Kidney tubule cell (primary cell): ENCODE data around the gene ZNF138.
A peak's percentile ranks its signal among the peaks of the same experiment; 100 is the strongest.
"Not testable (repeated sequence)": the region's sequence is repeated elsewhere in the genome, so short reads cannot be mapped to it uniquely, and the experiment has no call there.

Source experiments
- DNase-seq: peaks from one replicate; pipeline ENCODE4 v3.0.0-alpha.2; 2018; ENCODE audit warnings: low spot score

ZNF138 gene

DNA sequence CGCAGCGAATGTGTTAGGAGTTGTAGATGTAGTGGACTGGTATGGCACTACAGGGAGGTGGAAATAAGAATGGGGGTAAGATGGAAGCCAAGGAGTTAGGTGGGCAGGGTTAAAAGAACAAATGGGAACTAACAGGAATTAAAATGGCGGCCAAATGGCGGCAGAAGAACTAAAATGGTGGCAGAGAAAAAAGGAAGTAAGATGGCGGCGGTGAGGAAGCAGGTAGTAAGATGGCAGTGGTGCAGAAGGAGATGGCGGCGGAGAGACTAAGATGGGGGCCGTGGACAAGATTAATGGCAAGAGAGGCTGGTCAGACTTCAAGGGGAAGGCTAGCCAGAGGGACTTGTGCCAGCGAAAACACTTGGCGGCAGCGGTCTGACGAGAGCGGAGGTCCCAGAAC lies 44.5 kb downstream of the ZNF138 start:
- DNase-seq = no peak

DNA sequence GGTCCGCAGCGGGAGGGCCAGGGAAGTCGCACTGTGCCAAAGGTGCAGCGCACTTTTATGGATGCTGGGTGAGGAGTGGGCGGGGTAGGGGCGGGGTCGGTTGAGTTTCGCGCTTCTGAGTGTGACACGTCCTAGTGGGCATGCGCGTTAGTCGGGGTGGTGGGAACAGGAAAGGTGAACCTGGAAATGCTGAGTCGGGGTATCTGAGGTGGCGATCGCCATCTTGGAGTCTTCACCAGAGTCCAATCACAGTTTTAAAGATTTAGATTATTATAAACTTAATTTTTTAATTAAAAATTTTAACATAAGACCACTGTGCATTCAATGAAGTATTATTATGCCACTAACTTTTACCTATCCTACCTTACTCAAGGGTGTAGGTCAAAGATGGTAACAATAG lies 45.7 kb downstream of the ZNF138 start:
- no peak for DNase-seq

DNA sequence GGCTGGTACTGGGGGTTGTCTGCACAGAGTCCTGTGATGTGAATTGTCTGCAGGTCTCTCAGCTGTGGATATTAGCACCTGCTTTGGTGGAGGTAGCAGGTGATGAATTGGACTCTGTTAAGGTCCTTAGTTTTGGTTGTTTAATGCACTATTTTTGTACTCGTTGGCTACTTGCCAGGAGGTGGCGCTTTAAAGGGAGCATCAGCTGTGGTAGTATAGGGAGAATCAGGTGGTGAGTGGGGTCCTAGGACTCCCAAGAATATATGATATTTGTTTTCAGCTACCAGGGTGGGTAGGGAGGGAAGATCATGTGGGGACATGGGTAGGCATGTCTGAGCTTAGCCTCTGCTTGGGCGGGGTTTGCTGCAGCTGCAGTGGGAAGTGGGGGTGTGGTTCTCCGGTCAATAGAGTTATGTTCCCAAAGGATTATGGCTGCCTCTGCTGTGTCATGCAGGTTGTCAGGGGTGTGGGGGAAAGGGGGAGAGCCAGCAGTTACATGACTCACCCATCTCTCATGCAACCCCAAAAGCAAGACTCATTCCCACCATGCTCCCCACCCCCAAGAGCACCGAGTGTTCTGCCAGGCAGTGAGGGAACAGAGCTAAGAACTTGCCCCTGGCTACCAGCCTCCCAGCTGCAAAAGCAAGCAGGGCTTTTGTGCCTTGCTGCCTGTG lies 55.2 kb downstream of the ZNF138 start:
- DNase-seq = peak; percentile 24

DNA sequence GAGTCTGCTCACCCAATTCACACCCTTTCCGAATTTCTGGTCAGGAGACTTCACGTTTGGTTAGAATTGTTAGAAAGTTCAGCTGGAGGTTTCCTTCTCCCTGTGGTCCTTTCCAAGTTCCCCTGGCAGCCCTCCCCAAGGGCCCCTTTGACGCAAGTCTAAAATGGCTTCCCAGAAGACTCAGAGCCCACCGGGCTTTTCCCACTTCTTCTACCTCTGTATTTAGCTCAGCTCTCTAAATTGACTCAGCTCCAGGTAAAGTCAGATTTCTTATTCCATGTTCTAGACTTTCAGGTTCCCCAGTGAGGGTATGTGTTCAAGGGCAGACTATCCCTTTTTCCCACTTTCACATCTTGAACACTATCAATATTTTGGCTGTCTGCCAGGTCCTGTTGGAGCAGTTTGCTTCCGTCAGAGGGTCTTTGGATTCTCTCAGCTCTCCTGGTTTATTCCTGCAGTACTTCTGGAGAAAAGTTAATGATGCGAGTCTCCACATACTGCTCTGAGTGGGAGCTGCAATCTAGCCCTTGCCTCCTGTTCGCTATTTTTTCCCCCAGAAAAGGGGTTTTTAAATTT lies 55.8 kb downstream of the ZNF138 start:
- DNase-seq = no peak

DNA sequence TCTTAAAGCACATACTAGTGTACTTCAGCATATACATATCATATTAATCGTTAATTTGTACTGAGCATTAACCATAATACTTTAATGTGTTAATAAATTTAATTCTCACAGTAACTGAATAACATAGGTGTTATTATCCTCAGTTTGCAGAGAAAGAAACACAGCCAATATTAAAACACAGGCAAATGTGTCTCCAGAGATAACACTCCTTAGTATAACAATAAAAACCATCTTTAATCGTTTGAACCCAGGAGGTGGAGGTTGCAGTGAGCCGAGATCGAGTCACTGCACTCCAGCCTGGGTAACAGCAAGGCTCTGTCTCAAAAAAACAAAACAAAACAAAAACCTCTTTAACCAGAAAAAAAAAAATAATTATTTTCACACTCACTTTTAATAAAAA lies 59.5 kb downstream of the ZNF138 start:
- DNase-seq = no peak

DNA sequence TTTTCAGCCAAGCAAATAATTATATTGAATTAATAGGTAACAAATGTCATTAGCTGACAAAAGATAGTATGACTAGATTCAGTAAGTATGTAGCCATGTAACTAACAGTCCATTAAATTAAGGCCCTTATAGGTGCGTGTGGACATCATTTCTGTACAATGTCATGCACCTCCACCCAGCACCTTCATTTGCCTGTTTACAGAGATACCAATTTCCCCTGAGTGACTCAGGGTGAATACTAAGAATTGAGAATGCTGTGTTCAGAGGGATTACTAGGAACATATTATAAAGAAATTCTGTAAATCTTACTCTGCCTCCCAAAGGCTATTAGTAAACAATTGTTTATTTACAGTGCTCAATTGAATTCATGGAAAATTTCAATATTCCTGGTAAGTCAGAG lies 60.7 kb downstream of the ZNF138 start:
- no peak for DNase-seq

DNA sequence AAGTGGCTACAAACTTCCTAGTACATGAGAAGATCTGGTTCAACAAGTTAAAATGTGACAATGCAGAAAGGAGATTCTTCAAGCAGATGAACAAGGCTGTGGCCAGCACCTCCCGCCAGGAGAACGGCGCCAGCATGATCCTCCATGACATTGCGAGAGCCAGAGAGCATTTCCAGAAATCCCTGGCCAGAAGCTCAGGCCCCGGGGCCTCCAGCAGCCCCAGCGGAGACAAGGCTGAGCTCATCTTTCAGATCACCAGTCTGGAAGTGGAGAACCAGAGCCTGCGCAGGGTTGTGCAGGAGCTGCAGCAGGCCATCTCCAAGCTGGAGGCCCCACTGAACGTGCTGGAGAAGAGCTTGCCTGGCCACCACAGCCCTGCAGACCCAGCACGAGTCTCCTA lies 68.8 kb downstream of the ZNF138 start:
- DNase-seq = no peak

DNA sequence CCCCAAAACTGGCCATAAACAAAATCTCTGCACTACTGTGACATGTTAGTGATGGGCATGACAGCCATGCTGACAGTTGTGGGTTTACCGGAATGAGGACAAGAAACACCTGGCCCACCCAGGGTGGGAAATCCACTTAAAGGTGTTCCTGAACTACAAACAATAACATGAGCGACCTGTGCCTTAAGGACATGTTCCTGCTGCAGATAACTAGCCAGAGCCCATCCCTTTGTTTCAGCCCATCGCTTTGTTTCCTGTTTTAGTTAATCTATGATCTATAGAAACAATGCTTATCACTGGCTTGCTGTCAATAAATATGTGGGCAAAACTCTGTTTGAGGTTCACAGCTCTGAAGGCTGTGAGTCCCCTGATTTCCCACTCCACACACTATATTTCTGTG lies 69.3 kb downstream of the ZNF138 start:
- DNase-seq = not testable (repeated sequence)

DNA sequence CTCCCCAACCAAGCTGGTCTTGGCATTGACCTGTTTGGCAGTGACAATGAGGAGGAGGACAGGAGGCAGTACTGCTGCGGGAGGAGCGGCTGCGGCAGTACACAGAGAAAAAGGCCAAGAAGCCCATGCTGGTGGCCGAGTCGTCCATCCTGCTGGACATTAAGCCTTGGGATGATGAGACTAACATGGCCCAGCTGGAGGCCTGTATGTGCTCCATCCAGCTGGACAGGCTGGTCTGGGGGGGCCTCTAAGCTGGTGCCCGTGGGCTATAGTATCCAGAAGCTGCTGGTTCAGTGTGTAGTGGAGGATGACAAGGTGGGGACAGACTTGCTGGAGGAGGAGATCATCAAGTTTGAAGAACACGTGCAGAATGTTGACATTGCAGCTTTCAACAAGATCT lies 69.7 kb downstream of the ZNF138 start:
- no peak for DNase-seq

DNA sequence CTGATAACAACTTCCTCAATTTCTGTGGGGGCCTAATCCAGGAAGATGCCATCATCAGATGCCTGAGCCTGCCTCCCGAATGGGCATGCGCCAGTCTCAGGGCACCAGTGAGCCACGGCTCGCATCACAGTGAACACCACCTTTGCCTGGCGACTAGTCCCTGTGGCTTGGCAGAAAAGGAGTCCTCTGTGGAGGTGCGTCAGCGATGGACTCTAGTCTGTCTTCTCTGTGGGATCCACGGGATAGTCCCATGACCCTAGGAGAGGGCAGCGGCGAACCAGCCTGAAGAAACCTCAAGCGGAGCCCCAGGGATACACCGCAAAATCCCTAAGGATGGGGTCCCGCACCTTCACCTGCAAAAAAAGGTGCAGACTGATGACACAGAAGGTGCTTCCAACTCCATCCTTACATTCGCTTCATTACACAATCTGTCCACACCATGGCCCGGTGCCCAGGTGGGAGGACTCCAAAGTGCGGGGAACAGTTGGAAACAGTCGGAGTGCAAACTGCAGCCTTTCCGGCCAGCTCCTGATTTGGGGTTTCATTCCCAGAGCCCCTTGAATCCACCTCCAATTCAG lies 73.7 kb downstream of the ZNF138 start:
- DNase-seq = no peak

DNA sequence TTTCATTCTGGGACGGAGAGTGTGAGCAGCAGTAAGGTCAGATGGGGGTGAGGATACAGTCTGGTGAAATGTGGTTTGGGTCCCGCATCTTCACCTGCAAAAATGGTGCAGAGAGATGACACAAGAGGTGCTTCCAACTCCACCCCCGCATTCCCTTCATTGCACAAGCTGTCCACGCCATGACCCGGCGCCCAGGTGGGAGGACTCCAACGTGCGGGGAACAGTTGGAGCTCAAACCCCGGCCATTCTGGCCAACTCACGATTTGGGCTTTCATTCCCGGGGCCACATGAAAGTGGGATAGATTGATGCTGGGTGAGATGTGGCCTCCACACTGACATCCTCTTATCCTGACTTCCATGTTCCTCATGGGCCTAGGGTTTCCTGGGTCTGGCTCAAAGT lies 74.3 kb downstream of the ZNF138 start:
- DNase-seq = no peak

DNA sequence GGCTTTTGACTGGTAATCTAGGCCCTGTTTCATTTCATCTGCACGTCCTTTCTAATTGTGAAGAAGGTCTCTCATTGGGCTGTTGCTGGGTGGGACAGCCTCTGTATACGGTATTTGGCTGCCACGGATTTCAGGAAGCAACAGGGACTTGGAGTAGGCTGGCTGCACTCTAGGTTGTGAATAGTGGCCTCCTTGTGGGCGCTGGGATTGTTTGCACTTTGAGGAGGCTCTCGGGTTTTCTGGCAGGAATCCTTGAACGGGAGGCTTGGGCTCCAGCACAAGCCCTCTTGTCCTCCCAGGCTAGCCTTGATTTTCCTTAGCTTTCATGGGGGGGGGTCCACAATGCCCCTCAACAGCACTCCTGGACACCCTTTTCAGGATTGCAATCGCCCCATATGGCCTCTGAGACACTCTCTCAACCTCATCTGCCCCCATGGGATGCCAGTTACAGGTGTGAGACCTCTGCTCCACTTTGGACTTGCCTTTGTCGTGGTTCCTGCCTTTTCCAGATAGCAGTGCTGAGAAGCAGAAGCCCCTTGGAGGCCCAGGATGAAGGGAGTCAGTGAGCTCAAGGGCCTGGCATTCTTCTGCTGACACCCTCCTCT lies 75.0 kb downstream of the ZNF138 start:
- DNase-seq = no peak

DNA sequence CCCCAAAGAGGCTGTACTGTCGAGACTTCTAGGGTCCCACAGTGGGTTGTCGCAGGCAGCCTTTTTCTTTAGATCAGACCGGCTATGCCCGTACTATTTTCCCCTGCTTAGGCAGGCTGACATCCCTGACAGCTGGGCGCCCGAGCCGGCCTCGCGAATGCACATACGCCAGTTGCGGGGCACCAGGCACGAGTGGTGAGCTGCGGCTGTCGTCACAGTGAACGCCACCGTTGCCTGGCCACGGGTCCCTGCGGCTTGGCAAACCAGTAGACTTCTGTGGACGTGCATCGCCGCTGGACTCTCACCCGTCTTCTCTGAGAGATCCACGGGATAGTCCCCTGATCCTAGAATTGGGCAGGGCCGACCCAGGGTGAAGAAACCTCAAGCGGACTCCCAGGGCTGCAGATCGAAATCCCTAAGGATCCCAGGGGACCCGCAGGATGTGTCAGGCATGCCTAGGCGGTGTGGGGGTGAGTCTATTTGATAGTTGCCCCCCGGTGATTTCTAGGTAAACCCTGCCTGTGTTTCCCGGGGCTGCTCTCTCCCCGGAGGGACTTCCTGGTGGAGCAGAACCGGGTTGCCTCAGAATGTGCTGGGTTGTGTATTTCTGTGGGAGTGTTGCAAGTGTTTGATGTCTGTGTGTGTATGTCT lies 75.8 kb downstream of the ZNF138 start:
- DNase-seq = no peak

DNA sequence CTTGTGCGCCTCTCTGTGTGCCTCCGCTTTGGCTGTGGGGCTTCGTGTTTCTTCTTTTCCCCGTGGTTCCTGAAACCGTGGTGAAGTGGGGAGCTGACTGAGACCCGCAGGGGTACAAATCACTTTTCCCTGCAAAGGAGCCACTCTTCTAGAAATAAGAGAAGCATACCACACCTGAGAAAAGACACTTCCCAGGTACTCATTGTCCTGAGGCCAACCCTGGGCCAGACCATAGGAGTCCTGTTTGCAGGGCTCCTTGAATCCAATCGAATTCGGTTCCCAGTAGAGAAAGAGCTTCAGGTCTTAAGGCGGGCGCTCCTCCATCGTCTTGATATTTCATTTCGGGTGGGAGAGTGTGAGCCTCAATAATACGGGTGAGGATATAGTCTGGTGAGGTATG lies 76.4 kb downstream of the ZNF138 start:
- DNase-seq = no peak

DNA sequence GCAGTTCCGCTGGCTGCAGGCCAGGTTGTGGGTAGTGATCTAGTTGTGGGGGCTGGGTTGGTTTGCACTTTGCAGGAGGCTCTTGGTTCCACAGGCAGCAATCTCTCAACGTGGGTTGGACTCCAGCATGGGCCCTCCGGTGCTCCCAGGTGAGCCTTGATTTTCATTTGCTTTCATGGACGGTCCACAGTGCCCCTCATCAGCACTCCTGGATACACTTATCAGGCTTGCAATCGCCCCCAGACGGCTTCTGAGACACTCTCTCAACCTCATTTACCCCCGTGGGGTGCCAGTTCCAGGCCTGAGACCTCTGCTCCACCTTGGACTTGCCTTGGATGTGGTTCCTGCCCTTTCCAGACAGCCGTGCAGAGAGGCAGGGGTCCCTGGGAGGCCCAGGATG lies 77.5 kb downstream of the ZNF138 start:
- DNase-seq = no peak

DNA sequence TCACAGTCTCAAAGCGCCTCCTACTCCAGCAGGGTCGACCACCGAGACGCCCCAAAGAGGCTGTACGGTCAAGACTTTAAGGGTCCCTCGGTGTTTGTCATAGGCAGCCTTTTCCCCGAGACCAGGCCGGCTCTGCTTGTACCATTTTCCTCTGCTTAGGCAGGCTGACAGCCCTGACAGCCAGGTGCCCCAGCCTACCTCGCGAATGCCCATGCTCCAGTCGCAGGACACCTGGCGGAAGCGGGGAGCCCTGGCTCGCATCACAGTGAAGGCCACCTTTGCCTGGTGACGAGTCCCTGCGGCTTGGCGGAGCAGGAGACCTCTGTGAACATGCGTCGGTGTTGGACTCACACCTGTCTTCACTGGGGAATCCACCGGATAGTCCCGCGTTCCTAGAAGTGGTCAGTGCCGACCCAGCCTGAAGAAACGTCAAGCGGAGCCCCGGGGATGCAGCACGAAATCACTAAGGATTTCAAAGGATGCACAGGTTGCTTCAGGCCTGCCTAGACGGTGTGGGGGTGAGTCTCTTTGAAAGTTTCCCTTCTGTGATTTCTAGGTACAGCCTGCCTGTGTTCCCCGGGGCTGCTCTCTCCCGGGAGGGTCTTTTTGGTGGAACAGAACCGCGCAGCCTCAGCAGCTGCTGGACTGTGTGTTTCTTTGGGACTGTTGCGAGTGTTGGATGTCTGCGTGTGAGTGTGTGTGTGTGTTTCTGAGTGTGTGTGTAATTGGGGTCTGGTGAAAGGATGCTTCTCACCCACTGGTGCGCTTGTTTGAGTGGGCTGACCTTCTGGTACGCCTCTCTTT lies 78.3 kb downstream of the ZNF138 start:
- DNase-seq = no peak

DNA sequence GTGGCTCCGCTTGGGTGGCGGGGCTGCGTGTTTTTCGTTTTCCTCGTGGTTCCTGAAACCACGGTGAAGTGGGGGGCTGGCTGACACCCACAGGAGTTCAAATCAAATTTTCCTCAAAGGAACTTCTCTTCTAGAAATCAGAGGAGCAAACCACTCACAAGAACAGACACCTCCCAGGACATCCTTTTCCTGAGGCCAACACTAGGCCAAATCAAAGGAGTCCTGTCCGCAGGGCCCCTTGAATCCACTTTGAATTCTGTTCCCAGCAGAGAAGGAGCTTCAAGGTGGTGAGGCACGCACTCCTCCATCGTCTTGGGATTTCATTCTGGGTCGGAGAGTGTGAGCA lies 78.9 kb downstream of the ZNF138 start:
- DNase-seq = no peak

DNA sequence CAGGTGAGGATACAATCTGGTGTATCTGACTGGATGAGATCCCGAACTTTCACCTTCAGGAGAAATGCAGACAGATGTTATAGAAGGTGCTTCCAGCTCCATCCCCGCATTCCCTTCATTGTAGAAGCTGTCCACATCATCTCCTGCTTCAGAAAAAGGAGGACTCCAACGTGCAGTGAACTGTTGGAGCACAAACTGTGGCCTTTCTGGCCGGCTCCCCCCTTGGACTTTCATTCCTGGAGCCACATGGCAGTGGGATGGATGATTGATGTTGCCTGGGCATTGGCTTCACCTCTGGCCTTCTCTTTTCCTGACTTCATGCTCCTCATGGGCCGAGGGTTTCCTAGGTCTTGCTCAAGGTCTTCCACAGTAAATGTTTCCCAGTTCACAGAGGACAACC lies 79.3 kb downstream of the ZNF138 start:
- DNase-seq = no peak

DNA sequence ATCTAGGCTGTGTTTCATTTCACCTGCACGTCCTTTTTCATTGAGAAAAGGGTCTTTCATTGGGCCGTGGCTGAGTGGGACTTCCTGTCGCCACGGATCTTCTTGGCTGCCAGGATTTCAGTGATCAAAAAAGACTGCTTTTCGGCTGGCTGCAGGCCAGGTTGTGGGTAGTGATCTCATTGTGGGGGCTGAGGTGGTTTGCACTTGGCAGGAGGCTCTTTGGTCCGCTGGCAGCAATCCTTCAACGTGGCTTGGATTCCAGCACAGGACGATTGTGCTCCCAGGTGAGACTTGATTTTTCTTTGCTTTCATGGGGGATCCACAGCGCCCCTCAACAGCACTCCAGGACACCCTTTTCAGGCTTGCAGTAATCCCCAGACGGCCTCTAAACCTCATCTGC lies 79.9 kb downstream of the ZNF138 start:
- peak; percentile 10 for DNase-seq

DNA sequence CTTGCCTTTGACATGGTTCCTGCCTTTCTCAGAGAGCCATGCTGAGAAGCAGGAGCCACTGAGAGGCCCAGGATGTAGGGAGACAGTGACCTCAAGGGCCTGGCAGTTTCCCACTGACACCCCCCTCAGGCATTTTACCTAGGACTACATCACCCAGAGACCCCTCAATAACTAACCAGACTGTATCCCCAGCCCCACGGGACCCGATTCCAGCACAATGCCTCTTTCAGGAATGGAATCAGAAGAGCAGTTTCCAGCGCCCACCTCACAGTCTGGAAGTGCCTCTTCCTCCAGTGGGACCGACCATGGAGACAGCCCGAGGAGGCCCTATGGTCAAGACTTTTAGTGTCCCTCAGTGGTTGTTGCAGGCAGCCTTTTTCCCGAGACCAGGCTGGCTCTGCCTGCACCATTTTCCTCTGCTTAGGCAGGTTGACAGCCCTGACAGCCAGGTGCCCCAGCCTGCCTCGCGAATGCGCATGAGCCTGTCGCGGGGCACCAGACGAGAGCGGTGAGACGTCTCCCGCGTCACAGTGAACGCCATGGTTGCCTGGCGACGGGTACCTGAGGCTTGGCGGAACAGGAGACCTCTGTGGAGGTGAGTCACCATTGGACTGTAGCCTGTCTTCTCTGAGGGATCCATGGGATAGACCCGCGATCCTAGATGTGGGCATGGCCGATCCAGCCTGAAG lies 80.5 kb downstream of the ZNF138 start:
- DNase-seq = peak; percentile 14

DNA sequence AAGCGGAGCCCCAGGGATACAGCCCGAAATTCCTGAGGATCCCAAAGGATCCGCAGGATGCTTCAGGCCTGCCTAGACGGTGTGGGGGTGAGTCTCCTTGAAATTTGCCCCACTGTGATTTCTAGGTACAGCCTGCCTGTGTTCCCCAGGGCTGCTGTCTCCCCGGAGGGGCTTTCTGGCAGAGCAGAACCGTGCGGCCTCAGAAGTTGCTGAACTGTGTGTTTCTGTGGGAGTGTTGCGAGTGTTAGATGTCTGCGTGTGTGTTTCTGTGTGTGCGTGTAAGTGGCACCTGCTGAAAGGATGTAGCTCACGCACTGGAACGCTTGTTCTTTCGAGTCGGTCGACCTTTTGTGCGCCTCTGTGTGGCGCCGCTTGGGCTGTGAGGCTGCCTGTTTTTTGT lies 81.0 kb downstream of the ZNF138 start:
- DNase-seq = no peak
